ENCODE data around the gene SEPTIN7. TPM values are rescaled to one million over a fixed set of nuclear protein-coding genes. Genes with fewer than 3 reads are reported as not detected.

The SEPTIN7 gene
- polyA plus RNA-seq, 2 donors: 92.6 to 116 TPM

DNA sequence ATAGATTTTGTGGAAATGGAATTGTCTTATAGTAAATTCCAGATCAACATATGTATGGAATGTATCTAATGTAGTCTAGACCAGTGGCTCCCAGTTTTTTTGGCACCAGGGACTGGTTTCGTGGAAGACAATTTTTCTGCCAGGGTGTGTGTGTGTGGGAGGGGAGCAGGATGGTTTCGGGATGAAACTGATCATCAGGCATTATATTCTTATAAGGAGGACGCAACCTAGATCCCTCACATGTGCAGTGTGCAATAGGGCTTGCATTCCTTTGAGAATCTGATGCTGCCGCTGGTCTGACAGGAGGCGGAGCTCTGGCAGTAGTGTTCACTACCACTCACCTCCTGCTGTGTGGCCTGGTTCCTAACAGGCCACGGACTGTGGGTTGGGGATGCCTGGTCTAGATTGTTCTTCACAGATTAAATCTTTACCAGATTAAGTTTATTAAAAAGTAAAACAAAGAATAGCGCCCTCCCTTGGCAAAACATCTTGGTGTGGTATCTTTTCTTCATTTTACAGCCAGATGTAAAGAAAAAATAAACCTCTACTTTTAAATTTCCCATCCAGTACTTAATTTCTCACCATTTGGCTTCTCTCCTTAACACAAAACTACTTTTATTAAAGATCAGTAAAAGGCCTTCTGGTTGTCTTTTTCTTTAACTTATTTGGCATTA, 48.4 kb downstream of the SEPTIN7 start:
- Histone ChIP-seq H3K27ac (ENCODE audit: low read depth in 2 of 2, low read length in 1 of 2) (no peak overlapping the region), H3K27me3 (ENCODE audit: control insufficient read depth in 1 of 2, insufficient read depth in 2 of 2, low read length in 2 of 2) (no peaks in the 10 kb centered on the region), H3K4me1 (ENCODE audit: control insufficient read depth in 2 of 2, insufficient read depth in 2 of 2, low read length in 1 of 2) (no peaks in the 10 kb centered on the region), H3K4me3 (ENCODE audit: low read depth in 1 of 2, low read length in 2 of 2) (no peak overlapping the region), H3K36me3 (ENCODE audit: control insufficient read depth in 2 of 2, insufficient read depth in 2 of 2, low read length in 1 of 2) (peaks cover 0 to 4% of the 10 kb centered on the region in 2 donors), H3K9me3 (ENCODE audit: control insufficient read depth in 2 of 2, insufficient read depth in 1 of 2, low read depth in 1 of 2, low read length in 1 of 2) (no peaks in the 10 kb centered on the region)
- 78 to 86% methylated on average over 7 of the region's 7 CpGs for WGBS, 2 donors

GRCh38 chr7:35849954-35850353, 49.1 kb downstream of the SEPTIN7 start:
- Histone ChIP-seq H3K4me3 (ENCODE audit: low read depth in 1 of 2, low read length in 2 of 2) (no peak overlapping the region), H3K27ac (ENCODE audit: low read depth in 2 of 2, low read length in 1 of 2) (no peak overlapping the region), H3K27me3 (ENCODE audit: control insufficient read depth in 1 of 2, insufficient read depth in 2 of 2, low read length in 2 of 2) (no peaks in the 10 kb centered on the region), H3K9me3 (ENCODE audit: control insufficient read depth in 2 of 2, insufficient read depth in 1 of 2, low read depth in 1 of 2, low read length in 1 of 2) (no peaks in the 10 kb centered on the region), H3K36me3 (ENCODE audit: control insufficient read depth in 2 of 2, insufficient read depth in 2 of 2, low read length in 1 of 2) (peaks cover 0 to 4% of the 10 kb centered on the region in 2 donors), H3K4me1 (ENCODE audit: control insufficient read depth in 2 of 2, insufficient read depth in 2 of 2, low read length in 1 of 2) (no peaks in the 10 kb centered on the region)

Other genes with a start within 250 kb of the SEPTIN7 start
- 10 to 100 TPM; 10.3 to 10.8 TPM for gene HERPUD2, start 105.9 kb upstream of the SEPTIN7 start, polyA plus RNA-seq

Data from esophagus (tissue), 2 donors.